HG02623 (cell line): ENCODE measurements around the gene DSCAML1.

Experiments
- ATAC-seq: cut with Tn5 transposase; IDR thresholded peaks from one replicate; pipeline ENCODE4 v1.9.1; 2021; ENCODE audit warnings: moderate library complexity; ENCODE audit not compliant: unreplicated experiment

Gene DSCAML1

GRCh38 chr11:117535201-117535849 is 261.7 kb downstream of the DSCAML1 start:
- ATAC-seq, result no peak

DNA sequence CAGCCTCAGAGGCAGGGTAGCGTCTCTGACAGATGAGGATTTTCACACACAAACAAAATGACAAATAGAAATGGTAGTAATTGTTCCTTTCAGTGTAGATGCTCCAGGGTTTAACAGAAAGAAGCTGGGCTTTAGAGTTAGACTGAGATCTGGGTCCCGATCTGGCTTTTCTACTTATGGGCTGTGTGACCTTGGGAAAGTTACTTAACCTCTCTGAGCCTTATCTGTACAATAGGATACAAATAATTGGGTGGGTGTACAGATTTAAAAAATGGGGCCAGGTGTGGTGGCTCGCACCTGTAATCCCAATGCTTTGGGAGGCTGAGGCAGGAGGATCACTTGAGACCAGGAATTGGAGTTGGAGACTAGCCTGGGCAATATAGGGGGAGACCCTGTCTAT is 264.4 kb downstream of the DSCAML1 start:
- ATAC-seq, result no peak

DNA sequence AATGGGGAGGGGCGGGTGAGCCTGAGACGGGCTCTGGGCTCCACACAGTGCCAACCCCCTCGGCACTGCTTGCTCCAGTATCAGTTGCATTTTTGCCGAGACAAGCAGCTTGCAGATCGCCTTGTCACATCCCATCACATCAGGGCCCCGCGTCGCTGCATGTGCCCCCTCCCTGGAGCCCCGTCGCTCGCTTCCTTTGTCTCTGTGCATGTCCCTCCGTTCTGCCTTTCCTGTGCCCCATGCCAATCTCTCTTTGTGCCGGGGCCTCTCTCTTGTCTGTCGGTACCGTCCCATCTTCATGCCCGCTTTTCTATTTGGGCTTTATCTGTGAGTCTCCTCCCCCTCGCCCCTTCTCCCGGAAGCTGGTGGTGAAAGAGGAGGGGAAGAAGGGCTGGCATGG is 267.2 kb downstream of the DSCAML1 start:
- ATAC-seq, result no peak

DNA sequence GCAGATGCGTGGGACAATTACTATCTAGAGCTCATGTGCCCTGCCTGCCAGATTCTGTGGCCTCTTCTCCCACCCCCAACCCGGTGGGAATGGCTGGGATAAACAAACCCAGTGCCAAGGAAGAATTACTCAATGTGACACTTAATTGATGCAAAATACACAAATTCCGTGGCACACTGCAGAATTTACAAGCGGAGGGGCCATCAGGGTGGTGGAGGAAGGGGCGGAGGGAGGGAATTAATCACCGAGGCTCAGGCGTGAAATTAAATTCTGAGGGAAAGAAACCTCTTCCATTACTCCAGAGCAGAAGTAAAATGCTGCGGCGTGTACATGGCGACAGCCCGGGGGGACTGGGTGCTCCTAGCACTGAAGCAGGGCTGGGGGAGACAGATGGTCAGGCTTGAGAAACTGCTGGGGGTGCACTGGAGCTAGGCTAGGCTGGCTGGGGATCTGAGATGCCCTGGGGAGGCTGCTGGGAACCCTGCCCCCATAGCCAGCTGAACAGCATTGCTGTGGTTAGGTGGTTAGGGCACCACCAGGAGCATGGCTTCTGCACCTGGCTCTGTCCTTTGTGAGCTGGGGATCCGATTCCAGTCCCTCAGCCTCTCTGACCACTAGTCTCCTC is 268.8 kb downstream of the DSCAML1 start:
- no peak for ATAC-seq

DNA sequence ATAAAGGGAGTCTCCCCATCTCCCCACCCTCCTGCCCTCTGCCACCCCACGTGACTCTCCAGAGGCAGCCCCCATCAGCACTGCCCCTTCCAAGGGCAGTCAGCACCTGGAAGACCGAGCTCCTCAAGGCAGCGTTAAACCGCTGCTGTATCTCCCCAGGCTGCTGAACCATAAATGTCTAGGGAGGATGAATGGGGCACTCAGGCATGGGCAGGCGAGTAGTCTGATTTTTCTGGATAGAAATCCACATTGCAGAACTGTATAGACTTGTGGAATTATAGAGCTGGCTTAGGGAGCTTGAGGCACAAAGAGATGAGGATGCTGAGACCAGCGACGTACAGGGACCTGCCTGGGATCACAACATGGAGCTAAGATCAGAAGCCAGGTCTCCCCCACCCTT is 269.7 kb downstream of the DSCAML1 start:
- ATAC-seq, result no peak

DNA sequence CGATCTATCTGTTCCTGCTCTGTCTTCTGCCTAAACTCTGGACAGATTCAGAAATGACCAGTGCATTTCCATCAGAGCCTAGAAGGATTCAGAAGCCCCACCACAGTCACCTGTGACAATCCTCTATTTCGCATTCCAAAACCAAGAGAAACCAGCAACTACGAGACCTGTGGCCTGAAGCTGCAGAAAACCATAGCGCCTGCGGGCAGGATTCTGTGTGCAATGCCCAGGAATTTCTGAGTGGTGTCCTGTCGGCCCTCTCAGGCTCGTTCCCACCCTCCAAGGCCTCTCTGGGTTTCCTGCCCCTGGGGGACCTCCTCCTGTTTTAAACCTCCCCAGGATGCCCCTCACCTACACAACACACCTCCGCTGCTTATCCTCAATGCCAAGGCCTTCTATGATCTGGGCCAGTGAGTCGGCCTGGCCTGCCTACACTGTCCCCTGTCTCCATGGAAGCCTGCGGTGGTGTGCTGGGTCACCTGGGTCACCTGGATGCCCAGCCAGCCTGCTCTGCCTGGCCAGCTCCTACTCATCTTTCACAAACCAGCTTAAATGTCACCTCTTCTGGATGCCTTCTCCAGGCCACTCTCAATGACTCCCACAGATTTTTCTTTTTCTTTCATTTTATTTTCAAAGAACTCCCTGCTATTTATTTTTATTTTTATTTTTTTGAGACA is 271.0 kb downstream of the DSCAML1 start:
- ATAC-seq, result no peak

- no peak for ATAC-seq
Measured at GRCh38 chr11:117524468-117525183, 272.4 kb downstream of the DSCAML1 start.

DNA sequence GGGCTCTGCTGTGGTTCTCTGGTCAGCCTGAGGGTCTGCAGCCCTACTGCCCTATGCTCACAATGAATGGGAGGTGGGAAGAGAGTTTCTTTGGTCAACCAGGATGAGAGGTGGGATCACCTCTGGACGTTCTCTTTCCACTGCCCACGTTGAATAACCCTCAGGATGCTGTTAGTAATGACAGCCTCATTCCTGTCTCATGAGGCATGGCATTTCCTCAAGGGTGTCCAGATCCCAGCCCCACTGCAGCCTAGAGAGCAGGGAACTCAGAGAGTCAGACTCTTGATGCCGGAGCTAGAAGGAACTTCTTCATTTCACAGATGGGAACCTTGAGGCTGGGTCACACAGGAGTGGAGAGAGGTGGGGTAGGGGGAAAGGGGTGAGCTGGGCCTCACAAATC is 273.3 kb downstream of the DSCAML1 start:
- ATAC-seq, result no peak

DNA sequence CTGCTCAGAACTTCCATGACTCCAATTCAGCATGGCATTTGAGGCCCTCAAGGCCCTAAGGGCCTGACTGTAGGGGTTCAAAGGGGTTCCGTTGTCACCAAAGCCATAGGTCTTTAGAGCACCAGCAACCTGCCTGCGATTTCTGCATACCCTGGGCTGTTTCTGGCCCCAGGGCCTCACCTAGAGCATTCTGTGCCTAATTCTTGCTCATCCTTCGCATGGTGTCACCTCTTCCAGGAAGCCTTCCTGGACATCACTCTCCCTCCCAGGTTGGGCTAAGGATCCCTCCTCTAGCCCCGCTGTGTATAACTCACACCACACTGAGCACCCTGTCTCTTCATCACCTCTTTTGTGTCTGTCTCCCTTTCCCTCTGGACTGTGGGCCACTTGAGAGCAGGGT is 275.0 kb downstream of the DSCAML1 start:
- no peak for ATAC-seq

- ATAC-seq, result no peak
Measured at GRCh38 chr11:117520966-117521365, 276.1 kb downstream of the DSCAML1 start.

DNA sequence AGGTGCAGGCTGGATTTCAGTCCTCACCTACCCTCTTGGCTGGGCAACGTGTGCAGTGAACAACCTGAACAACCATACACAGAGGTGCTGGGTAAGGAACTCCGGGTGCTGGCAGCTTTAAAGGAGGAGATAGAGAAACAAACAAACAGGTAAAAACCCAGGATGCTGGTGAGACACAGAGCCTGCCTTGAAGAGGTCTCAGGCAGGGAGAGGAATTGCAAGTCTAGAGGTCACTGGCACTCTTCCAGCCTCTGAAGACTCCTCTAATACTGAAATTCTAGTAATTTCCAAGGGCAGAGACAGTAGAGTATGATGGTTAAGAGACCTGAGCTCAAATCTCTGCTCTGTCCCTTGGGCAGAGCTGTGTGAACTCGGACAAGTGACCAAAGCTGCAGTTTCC is 276.8 kb downstream of the DSCAML1 start:
- no peak for ATAC-seq

GRCh38 chr11:117519590-117519989 is 277.4 kb downstream of the DSCAML1 start:
- no peak for ATAC-seq

- ATAC-seq, result no peak
Measured at GRCh38 chr11:117519170-117519569, 277.8 kb downstream of the DSCAML1 start.

DNA sequence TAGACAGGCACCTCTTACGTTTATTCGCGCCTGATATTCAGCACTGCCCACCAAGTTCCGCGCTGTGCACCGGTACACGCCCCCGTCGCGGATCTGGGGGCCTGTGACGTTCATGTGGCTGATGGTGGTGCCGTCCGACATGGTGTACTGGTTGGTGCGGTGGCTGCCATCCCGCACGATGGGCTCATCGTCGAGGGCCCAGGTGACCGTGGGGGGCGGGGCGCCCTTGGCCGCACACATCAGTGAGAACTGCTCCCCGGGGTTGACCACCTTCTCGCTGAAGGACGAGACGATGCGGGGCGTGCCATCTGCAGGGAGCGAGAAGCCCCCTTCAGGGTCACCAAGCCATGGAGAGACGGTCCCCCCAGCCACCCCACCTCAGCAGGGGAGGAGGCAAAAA is 278.6 kb downstream of the DSCAML1 start:
- ATAC-seq, result no peak

DNA sequence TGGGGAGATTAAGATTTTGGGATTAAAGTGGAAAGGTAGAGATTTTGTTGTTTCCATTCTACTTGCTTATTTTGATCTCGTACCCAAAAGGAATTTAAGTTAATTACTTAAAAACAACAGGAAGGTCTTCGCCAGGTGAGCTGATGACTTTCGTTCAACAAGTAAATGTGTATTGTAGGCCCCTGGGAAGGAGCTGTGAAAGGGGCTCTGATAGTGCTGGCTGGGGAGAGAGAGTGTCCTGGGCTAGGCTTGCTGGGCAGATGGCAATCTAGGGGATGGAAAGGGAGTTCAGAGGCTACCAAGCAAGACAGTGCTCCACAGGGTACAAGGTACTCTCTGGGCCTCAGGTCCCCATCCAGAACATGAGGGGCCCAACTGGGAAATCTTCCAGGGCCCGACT is 279.9 kb downstream of the DSCAML1 start:
- ATAC-seq, result no peak

GRCh38 chr11:117515892-117516787 is 280.9 kb downstream of the DSCAML1 start:
- ATAC-seq, result no peak

DNA sequence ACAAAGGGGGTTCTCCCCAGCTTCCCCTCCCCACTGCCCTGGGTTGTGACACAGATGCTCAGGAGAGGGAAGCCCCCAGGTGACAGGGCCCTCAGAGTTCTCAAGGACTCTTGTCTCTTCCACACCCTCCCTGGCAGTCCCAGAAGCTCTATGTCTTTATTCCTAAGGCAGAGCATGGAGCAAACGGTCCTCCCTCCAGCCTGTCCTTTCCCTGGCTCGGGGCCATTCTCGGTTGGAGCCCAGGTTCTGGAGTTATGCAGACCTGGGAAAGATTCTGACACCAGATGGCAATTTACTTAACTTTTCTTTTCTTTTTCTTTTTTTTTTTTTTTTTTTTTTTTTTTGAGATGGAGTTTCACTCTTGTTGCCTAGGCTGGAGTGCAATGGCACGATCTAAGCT is 282.8 kb downstream of the DSCAML1 start:
- no peak for ATAC-seq

DNA sequence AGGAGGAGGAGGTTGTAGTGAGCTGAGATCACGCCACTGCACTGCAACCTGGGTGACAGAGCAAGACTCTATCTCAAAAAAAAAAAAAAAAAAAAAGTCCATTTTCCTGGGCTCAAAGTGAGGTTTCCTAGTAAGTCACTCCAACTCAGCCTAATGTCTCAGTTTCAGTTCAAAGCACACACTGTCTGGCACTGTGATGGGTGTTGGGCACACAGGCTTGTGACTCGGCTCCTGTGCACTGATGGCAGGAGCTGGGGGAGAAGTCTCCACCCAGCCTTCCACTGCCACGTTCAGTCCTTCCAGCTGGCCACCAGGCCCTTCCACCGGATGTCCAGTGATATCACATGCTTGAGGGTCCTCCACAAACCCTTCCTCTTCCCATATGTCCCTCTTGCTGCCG is 283.4 kb downstream of the DSCAML1 start:
- no peak for ATAC-seq

DNA sequence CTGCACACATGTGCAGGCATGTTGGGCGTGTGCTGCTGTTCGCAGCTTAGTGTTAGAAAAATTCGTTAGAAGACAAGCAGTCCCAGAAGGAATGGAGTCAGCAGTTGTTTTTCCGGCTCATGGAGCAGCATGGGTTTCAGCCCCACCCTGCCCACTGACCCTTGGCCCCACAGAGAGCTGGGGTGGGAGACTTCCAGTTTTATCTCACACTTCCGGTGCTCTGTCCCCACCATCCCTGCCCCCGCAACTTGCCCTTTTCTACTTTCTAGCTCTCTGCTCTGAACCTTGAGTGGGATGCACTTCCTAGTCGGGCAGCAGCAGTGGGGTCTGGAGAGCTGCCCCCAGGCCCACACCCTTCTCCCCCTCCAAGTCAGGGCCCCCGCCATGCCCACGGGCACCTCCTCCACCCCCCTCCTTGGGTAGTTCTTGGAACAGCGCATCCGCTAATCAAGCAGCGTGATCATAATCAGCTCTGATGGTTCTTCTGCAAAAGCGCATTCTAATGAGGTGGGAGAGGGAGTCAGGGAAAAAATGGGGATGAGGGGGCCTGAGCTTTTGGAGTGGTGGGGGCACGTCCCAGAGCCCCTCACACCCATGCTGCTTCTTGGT is 285.0 kb downstream of the DSCAML1 start:
- no peak for ATAC-seq

DNA sequence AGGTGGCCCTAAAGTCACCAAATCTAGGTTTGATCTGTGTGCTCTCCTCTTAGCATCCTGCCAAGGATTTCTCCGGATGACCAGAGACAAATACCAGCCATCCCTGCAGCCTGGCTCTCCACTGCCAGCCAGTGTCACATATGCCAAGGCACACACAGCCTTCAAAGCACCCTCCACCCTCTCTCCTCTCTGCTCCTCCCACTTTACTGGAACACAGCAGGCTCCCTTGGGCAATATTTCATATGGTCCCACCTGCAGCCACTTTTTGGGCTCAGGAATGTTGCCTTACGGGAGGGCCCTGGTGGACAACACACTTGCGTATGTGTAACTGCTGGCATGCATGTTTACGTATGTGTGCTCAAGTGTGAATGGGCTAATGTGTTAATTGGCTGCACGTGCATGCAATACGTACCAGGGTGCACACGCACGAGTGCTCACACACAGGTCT is 285.5 kb downstream of the DSCAML1 start:
- ATAC-seq, result no peak
